Chondrocyte (in vitro differentiated cells): Measurements from ENCODE around the gene IFNA21. TPM values are rescaled to one million over a fixed set of nuclear protein-coding genes. Genes with fewer than 3 reads are reported as not detected.
"Not testable (repeated sequence)": the region's sequence is repeated elsewhere in the genome, so short reads cannot be mapped to it uniquely, and the experiment has no call there.

Source experiments
- DNase-seq: peaks from one replicate; pipeline ENCODE4 v3.0.0; 2021; ENCODE audit warnings: mixed read lengths, low spot score
- H3K27ac Mint-ChIP-seq: one replicate; pipeline ENCODE4 v1.8.0; 2021; ENCODE audit warnings: mild to moderate bottlenecking, moderate library complexity, mixed read lengths; ENCODE audit not compliant: unreplicated experiment
- H3K27me3 Mint-ChIP-seq: 2 replicates; pipeline ENCODE4 v1.8.0; 2021; ENCODE audit warnings: low read depth, mixed read lengths
- H3K36me3 Mint-ChIP-seq: 2 replicates; pipeline ENCODE4 v1.8.0; 2021; ENCODE audit warnings: low read depth, mixed read lengths
- H3K4me1 Mint-ChIP-seq: 2 replicates; pipeline ENCODE4 v1.8.0; 2021; ENCODE audit warnings: low read depth, mild to moderate bottlenecking, mixed read lengths
- H3K4me3 Mint-ChIP-seq: one replicate; pipeline ENCODE4 v1.8.0; 2021; ENCODE audit warnings: mild to moderate bottlenecking, moderate library complexity, mixed read lengths; ENCODE audit not compliant: unreplicated experiment
- H3K9me3 Mint-ChIP-seq: 2 replicates; pipeline ENCODE4 v1.8.0; 2021; ENCODE audit warnings: low read depth, mixed read lengths
- CTCF ChIP-seq: fragments of 200-600 bp; sonication (generic); IDR thresholded peaks from 2 replicates; pipeline ENCODE4 v1.5.0; 2021; ENCODE audit warnings: antibody characterized with exemption, mild to moderate bottlenecking, moderate library complexity
- long read RNA-seq: library from polyadenylated mRNA; stranded (forward); transcript quantifications from one replicate; pipeline ENCODE4 v2.0.0, GENCODE V29; 2021
- total RNA-seq: library from RNA; stranded (reverse); gene quantifications from 3 replicates; pipeline ENCODE4 v1.2.1, GENCODE V29; 2021

IFNA21 gene
- total RNA-seq, result not detected in 3 replicates
- long read RNA-seq, result 0 reads

- H3K4me1 Mint-ChIP-seq, H3K9me3 Mint-ChIP-seq: not testable (repeated sequence)
- peaks cover 33% of the 10 kb centered on the region for H3K27me3 Mint-ChIP-seq
Observed at GRCh38 chr9:21166560-21166959, at the start of gene IFNA21. TSS of gene IFNA21 (minus strand) at chr9:21166660. CDS start at chr9:21166612, 48 bp downstream.

GRCh38 chr9:21213411-21214326, 47.2 kb upstream of the IFNA21 start:
- not testable (repeated sequence) for H3K9me3 Mint-ChIP-seq, H3K36me3 Mint-ChIP-seq, H3K4me3 Mint-ChIP-seq, DNase-seq, H3K4me1 Mint-ChIP-seq, H3K27ac Mint-ChIP-seq
- peaks cover 35% of the 10 kb centered on the region for H3K27me3 Mint-ChIP-seq
- TF ChIP-seq CTCF, result peak; percentile 53

More at GRCh38 chr9:21166560-21166959, at the start of gene IFNA21:
- H3K36me3 Mint-ChIP-seq, DNase-seq, H3K4me3 Mint-ChIP-seq, H3K27ac Mint-ChIP-seq: not testable (repeated sequence)

GRCh38 chr9:21212160-21212559, 45.7 kb upstream of the IFNA21 start:
- H3K4me3 Mint-ChIP-seq, H3K27ac Mint-ChIP-seq, H3K4me1 Mint-ChIP-seq, H3K9me3 Mint-ChIP-seq, H3K36me3 Mint-ChIP-seq, DNase-seq: not testable (repeated sequence)
- peaks cover 32% of the 10 kb centered on the region for H3K27me3 Mint-ChIP-seq

GRCh38 chr9:21210782-21211181, 44.3 kb upstream of the IFNA21 start:
- H3K27ac Mint-ChIP-seq, H3K4me1 Mint-ChIP-seq, H3K4me3 Mint-ChIP-seq, H3K36me3 Mint-ChIP-seq, H3K9me3 Mint-ChIP-seq: not testable (repeated sequence)
- peak; percentile 64 for DNase-seq
- H3K27me3 Mint-ChIP-seq, result peaks cover 33% of the 10 kb centered on the region

GRCh38 chr9:21210311-21210710, 43.9 kb upstream of the IFNA21 start:
- peaks cover 32% of the 10 kb centered on the region for H3K27me3 Mint-ChIP-seq
- no peak overlapping the region for H3K4me3 Mint-ChIP-seq
- H3K9me3 Mint-ChIP-seq, result no peaks in the 10 kb centered on the region
- H3K27ac Mint-ChIP-seq, result no peak overlapping the region
- no peaks in the 10 kb centered on the region for H3K36me3 Mint-ChIP-seq
- H3K4me1 Mint-ChIP-seq, result no peaks in the 10 kb centered on the region
- DNase-seq, result peak; percentile 40
- TF ChIP-seq CTCF, result no peak

- H3K4me1 Mint-ChIP-seq, DNase-seq, H3K4me3 Mint-ChIP-seq, H3K9me3 Mint-ChIP-seq, H3K36me3 Mint-ChIP-seq, H3K27ac Mint-ChIP-seq: not testable (repeated sequence)
- H3K27me3 Mint-ChIP-seq, result peaks cover 33% of the 10 kb centered on the region
Observed at GRCh38 chr9:21207043-21207442, 40.6 kb upstream of the IFNA21 start, which contains the start of gene IFNA10. TSS of gene IFNA10 (minus strand) at chr9:21207143. CDS start at chr9:21207097, 46 bp downstream.

- H3K27me3 Mint-ChIP-seq, result peaks cover 36% of the 10 kb centered on the region
- H3K4me3 Mint-ChIP-seq, result no peak overlapping the region
- no peaks in the 10 kb centered on the region for H3K36me3 Mint-ChIP-seq
- H3K27ac Mint-ChIP-seq, result no peak overlapping the region
- no peak for DNase-seq
- TF ChIP-seq CTCF, result no peak
- H3K4me1 Mint-ChIP-seq, result no peaks in the 10 kb centered on the region
- peaks cover 6% of the 10 kb centered on the region for H3K9me3 Mint-ChIP-seq
Observed at GRCh38 chr9:21205204-21205603, 38.7 kb upstream of the IFNA21 start.

GRCh38 chr9:21202105-21202504, 35.6 kb upstream of the IFNA21 start, which contains the start of gene IFNA7:
TSS of gene IFNA7 (minus strand) at chr9:21202205. CDS start at chr9:21202165, 40 bp downstream.
- H3K27me3 Mint-ChIP-seq, result peaks cover 34% of the 10 kb centered on the region
- not testable (repeated sequence) for H3K36me3 Mint-ChIP-seq, DNase-seq, H3K27ac Mint-ChIP-seq, H3K9me3 Mint-ChIP-seq, H3K4me3 Mint-ChIP-seq, H3K4me1 Mint-ChIP-seq
